PFSK-1 (cell line): Measurements from ENCODE around the gene DIP2C.

Experiments used
- FOXP2 ChIP-seq: optimal IDR thresholded peaks from 2 replicates; pipeline ENCODE3; 2011; ENCODE audit warnings: borderline replicate concordance, control low read depth, inconsistent platforms; ENCODE audit not compliant: insufficient read depth; ENCODE audit errors: extremely low read length, extremely low read depth
- POLR2AphosphoS5 ChIP-seq: IDR thresholded peaks from 2 replicates; pipeline ENCODE4 v1.6.1; 2012; ENCODE audit warnings: low read depth, mild to moderate bottlenecking, control low read depth, low read length, moderate library complexity
- SIN3A ChIP-seq: IDR thresholded peaks from 2 replicates; pipeline ENCODE4 v1.6.1; 2012; ENCODE audit warnings: mild to moderate bottlenecking, low read length, moderate library complexity, borderline replicate concordance; ENCODE audit not compliant: insufficient read depth
- TAF1 ChIP-seq: IDR thresholded peaks from 2 replicates; pipeline ENCODE4 v1.6.1; 2012; ENCODE audit warnings: low read length, control low read depth, borderline replicate concordance; ENCODE audit not compliant: insufficient read depth
- TF ChIP-seq, protein P1 (sequence below), 2 experiments: IDR thresholded peaks; 2 replicates each; pipeline versions ENCODE4 v1.6.1 to v1.8.0; 2011 to 2012; ENCODE audit warnings: low read depth in 2 of 2, low read length in 2 of 2, control low read depth in 1 of 2, inconsistent platforms in 1 of 2, mild to moderate bottlenecking in 1 of 2, moderate library complexity in 1 of 2; ENCODE audit not compliant: insufficient read depth in 1 of 2

DIP2C gene

DNA sequence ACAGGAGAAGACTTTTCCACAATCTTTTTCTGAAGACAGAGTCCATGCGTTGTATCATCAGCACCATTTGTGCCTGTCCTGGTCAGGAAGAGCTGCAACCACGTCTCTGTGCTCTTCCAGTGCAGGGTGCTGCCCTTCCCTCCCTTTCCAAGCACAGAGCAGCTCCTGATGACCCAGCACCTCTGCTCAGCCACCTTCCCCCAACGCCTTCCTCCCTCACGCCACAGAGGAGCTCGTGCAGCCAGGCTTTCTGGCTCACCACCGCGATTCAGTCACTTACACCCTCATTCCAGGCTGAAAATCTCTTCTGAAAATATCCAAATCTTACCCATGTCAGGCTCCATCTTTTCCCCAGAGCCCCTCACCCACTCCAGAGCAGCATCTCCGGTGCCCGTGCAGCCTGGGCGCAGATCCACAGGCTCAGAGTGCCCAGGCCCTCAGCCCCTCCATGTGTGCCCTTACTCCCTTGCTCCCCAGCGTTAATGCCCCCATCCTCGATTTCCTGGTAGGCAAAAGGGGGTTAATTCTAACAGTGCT lies 181.5 kb downstream of the DIP2C start:
- TF ChIP-seq, protein P1, sequence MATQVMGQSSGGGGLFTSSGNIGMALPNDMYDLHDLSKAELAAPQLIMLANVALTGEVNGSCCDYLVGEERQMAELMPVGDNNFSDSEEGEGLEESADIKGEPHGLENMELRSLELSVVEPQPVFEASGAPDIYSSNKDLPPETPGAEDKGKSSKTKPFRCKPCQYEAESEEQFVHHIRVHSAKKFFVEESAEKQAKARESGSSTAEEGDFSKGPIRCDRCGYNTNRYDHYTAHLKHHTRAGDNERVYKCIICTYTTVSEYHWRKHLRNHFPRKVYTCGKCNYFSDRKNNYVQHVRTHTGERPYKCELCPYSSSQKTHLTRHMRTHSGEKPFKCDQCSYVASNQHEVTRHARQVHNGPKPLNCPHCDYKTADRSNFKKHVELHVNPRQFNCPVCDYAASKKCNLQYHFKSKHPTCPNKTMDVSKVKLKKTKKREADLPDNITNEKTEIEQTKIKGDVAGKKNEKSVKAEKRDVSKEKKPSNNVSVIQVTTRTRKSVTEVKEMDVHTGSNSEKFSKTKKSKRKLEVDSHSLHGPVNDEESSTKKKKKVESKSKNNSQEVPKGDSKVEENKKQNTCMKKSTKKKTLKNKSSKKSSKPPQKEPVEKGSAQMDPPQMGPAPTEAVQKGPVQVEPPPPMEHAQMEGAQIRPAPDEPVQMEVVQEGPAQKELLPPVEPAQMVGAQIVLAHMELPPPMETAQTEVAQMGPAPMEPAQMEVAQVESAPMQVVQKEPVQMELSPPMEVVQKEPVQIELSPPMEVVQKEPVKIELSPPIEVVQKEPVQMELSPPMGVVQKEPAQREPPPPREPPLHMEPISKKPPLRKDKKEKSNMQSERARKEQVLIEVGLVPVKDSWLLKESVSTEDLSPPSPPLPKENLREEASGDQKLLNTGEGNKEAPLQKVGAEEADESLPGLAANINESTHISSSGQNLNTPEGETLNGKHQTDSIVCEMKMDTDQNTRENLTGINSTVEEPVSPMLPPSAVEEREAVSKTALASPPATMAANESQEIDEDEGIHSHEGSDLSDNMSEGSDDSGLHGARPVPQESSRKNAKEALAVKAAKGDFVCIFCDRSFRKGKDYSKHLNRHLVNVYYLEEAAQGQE (IDR thresholded peaks at IDR 0.05; ENCODE audit: insufficient read depth in 1 of 2, low read depth in 2 of 2, low read length in 2 of 2): no peak
- TF ChIP-seq FOXP2 (no peak), SIN3A (no peak), POLR2AphosphoS5 (no peak), TAF1 (no peak)

DNA sequence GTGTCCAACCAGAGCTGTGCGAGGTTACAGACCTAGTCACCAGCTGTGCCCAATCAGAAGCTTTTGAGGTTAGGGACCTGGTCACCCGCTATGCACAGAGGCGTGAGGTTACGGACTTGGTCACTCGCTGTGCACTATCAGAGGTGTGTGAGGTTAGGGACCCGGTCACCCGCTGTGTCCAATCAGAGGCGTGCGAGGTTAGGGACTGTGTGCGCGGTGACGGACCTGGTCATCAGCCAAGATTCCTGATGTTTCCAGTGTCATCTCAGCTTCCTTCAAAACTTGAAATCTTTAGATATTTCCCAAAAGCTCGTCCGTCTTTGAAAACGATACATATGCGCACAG lies 182.1 kb downstream of the DIP2C start:
- no peak for TF ChIP-seq SIN3A
- TF ChIP-seq FOXP2: no peak
- TF ChIP-seq, protein P1 (IDR thresholded peaks at IDR 0.05; ENCODE audit: insufficient read depth in 1 of 2, low read depth in 2 of 2, low read length in 2 of 2): no peak
- TF ChIP-seq TAF1: no peak
- no peak for TF ChIP-seq POLR2AphosphoS5

DNA sequence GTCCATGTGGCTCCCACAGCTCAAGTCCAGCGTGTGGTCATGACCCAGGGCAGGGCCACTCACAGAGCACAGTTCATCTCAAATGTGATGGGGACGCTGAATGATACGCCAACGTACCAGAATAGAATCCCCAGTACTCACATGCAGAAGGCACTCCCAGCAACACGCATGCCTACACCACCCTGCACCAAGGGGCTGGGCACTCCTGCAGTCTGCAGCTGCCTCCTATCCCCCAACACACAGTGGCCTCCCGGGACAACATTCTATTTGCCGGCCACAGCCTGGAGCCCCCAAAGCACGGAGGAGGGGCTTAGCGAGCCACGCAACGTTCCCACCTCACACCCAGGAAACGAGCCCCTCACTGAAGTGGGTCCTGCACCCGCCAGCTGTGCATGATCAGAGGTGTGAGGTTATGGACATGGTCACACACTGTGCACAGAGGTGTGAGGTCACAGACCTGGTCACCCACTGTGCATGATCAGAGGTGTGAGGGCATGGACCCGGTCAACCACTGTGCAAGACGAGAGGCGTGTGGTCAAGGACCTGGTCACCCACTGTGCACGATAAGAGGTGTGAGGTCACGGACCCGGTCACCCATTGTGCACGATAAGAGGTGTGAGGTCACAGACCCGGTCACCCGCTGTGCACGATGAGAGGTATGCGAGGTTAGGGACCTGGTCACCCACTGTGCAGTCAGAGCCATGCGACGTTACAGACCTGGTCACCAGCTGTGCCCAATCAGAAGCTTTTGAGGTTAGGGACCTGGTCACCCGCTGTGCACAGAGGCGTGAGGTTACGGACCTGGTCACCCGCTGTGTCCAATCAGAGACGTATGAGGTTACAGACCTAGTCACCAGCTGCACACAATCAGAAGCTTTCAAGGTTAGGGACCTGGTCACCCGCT lies 182.8 kb downstream of the DIP2C start:
- TF ChIP-seq TAF1 (no peak), POLR2AphosphoS5 (no peak), FOXP2 (no peak), SIN3A (no peak)
- TF ChIP-seq, protein P1 (IDR thresholded peaks at IDR 0.05; ENCODE audit: insufficient read depth in 1 of 2, low read depth in 2 of 2, low read length in 2 of 2): no peak

DNA sequence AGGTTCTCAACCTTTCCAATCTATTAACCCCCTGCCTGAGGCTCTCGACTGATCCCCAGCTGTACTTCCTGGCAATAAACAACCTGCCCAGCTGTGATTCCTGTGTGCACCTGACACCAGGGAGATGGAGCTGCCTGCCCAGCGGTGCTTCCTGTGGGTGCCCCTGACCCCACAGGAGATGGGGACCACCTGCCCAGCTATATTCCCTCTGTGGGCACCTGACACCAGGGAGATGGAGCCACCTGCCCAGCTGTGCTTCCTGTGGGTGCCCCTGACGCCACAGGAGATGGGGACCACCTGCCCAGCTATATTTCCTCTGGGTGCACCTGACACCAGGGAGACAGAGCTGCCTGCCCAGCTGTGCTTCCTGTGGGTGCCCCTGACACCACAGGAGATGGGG lies 184.0 kb downstream of the DIP2C start:
- no peak for TF ChIP-seq FOXP2
- TF ChIP-seq SIN3A: no peak
- TF ChIP-seq TAF1: no peak
- no peak for TF ChIP-seq POLR2AphosphoS5
- TF ChIP-seq, protein P1 (IDR thresholded peaks at IDR 0.05; ENCODE audit: insufficient read depth in 1 of 2, low read depth in 2 of 2, low read length in 2 of 2): no peak
